ENCODE data around the gene ACOXL.
A peak's percentile ranks its signal among the peaks of the same experiment; 100 is the strongest.

The ACOXL gene

DNA sequence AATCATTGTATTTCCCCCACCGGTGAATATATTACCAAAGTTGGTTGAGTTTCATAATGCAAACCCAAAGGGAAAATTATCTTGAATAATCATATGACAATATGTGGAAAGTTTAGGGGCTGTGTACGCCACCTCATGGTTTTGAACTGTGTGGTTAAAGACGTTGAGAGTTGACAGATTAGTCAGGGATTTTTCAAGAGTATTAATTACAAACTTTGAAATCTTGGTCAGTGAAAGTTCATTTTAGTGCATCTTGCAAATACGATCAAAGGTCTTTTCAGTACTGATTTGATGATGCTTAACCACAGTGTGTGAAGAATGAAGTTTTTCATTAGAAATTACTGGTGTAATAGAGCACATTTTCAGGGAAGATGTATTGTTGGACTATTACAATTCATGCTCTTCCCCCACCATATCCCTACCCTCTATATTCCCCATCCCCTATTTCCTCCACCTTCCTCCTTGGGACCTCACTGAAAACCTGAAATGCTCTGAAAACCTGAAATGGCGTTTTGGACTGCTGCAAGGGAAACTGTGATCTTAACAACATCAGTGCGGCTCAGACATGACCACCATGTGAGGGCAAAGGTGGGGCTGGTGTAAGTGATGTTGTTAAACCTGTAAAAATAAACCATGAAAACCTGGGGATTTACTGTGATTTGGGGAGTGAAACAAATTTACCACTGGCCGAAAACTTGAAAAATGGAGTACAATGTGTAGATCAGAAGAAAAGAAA lies 383.8 kb downstream of the ACOXL start:
- TF ChIP-seq PAX5 (IDR thresholded peaks at IDR 0.05; ENCODE audit: insufficient read depth, low read length, severe bottlenecking), result no peak
- TF ChIP-seq POU2F2 (IDR thresholded peaks at IDR 0.05; ENCODE audit: low read depth, low read length), result no peak
- TF ChIP-seq POLR2A (IDR thresholded peaks at IDR 0.05; ENCODE audit: low read depth, low read length), result no peak
- TF ChIP-seq SPI1 (IDR thresholded peaks at IDR 0.05; ENCODE audit: low read depth, low read length), result no peak
- TF ChIP-seq TAF1 (IDR thresholded peaks at IDR 0.05; ENCODE audit: low read depth, low read length), result no peak
- no peak for TF ChIP-seq POLR2AphosphoS5 (IDR thresholded peaks at IDR 0.05; ENCODE audit: low read depth, low read length)
- no peak for FAIRE-seq
- DNase-seq (ENCODE audit: insufficient read length, low spot score), result no peak

DNA sequence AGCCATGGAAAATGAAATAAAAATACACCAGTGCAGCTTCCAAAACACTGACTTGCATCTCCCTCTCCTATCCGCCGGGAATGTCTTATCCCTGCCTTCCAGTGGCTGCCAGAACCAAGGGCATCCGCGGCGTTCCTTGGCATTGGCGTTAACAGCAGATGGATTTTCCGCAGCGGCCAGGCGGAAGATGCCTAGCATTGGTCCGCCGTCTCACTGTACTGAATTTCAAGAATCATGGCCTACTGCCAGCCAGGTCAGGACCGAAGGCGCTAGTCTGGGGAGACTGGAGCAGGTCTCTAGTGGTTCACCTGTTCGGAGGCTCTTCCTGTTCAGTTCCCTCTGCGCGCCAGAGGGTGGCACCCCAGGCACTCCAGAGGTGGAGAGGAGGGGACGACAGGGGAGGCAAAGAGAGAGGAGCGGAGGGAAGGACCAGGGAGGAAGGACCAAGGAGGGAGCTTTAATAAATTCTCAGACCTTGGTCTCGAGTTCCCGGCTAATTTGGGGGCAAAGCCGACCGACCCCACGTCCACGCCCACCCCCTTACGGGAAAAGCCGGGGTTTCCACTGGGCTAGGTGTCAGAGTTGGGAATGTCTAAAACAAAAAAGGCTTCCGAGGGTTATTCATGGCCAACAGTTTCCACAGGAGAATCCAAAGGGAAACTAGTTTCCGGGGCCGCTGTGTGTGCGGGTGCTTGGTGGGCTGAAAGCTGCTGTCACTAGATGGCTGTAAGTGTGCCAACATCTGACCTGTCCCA lies 384.6 kb downstream of the ACOXL start:
- TF ChIP-seq TAF1 (IDR thresholded peaks at IDR 0.05; ENCODE audit: low read depth, low read length), result no peak
- TF ChIP-seq POU2F2 (IDR thresholded peaks at IDR 0.05; ENCODE audit: low read depth, low read length), result no peak
- no peak for TF ChIP-seq SPI1 (IDR thresholded peaks at IDR 0.05; ENCODE audit: low read depth, low read length)
- no peak for TF ChIP-seq PAX5 (IDR thresholded peaks at IDR 0.05; ENCODE audit: insufficient read depth, low read length, severe bottlenecking)
- TF ChIP-seq POLR2AphosphoS5 (IDR thresholded peaks at IDR 0.05; ENCODE audit: low read depth, low read length), result no peak
- TF ChIP-seq POLR2A (IDR thresholded peaks at IDR 0.05; ENCODE audit: low read depth, low read length), result no peak
- DNase-seq (ENCODE audit: insufficient read length, low spot score), result no peak
- FAIRE-seq, result peak; percentile 66

DNA sequence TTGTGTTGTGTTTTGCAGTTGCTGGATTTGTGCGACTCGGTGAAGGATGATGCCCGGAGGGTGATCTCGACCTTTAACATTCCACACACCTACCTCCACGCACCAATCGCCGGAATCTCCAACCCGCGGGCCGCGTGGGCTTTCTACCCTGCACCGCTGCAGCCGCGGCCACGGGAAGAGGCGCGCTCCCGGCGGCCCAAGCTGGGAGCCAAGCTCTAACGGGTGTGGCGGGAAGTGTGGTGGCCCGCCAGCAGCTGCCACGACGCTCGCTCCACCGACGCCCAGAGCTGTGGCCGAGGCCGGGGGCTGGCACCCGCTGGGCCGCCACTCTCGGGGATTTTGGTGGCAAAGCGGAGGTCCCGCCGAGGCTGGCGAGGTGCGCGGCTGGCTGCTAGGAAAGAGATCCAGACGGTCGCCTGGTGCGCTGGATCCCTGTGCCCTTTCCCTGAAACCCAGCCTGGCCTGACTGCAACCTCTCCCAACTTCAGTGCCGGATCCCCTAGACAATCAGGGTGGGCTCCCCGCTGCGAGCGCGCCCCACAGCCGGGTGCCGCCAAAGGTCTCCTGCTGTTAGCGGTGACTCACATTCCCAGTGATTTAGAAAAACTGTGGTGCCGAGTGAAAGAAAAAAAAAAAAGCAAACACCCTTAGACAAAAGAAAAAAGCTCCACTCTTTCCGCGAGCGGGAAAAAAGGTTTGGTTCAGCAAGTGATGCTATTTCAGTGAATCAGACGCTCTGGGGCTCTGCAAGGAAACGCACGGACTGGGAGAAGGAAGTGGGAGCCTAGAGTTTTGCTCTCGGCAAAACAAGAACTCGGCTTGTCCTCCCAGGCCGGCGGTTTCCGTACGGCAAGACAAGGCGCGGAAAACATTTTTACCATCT lies 385.5 kb downstream of the ACOXL start:
- FAIRE-seq (no peak), DNase-seq (ENCODE audit: insufficient read length, low spot score) (no peak)
- TF ChIP-seq PAX5 (IDR thresholded peaks at IDR 0.05; ENCODE audit: insufficient read depth, low read length, severe bottlenecking) (no peak), SPI1 (IDR thresholded peaks at IDR 0.05; ENCODE audit: low read depth, low read length) (no peak), POU2F2 (IDR thresholded peaks at IDR 0.05; ENCODE audit: low read depth, low read length) (no peak), POLR2AphosphoS5 (IDR thresholded peaks at IDR 0.05; ENCODE audit: low read depth, low read length) (no peak), TAF1 (IDR thresholded peaks at IDR 0.05; ENCODE audit: low read depth, low read length) (no peak), POLR2A (IDR thresholded peaks at IDR 0.05; ENCODE audit: low read depth, low read length) (no peak)

DNA sequence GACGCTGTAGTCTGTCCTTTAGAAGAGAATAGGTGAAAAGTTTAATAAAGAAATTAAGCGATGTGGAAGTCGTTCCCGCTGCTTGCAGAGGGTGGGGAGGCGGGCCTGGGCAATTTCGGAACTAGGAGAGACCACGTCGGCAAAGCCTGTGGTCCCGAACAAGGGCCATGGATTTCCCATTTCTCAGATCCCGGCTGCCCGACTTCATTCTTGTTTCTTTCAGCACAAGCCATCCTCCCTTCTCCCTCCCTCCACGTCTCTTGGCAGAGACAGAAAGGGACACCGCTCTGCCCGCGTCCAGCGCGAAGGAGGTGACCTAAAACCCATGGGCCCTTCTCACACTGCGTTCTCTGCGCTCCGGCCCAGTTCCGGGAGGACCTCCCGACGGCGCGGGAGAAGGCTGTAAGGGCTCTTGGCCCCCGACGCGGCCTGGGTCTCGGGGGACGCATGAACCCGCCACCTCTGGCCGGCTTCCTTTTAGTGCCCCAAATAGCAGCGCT lies 386.2 kb downstream of the ACOXL start:
- no peak for TF ChIP-seq TAF1 (IDR thresholded peaks at IDR 0.05; ENCODE audit: low read depth, low read length)
- TF ChIP-seq SPI1 (IDR thresholded peaks at IDR 0.05; ENCODE audit: low read depth, low read length), result no peak
- no peak for TF ChIP-seq POLR2A (IDR thresholded peaks at IDR 0.05; ENCODE audit: low read depth, low read length)
- TF ChIP-seq POU2F2 (IDR thresholded peaks at IDR 0.05; ENCODE audit: low read depth, low read length), result no peak
- DNase-seq (ENCODE audit: insufficient read length, low spot score) (no peak), FAIRE-seq (no peak)

DNA sequence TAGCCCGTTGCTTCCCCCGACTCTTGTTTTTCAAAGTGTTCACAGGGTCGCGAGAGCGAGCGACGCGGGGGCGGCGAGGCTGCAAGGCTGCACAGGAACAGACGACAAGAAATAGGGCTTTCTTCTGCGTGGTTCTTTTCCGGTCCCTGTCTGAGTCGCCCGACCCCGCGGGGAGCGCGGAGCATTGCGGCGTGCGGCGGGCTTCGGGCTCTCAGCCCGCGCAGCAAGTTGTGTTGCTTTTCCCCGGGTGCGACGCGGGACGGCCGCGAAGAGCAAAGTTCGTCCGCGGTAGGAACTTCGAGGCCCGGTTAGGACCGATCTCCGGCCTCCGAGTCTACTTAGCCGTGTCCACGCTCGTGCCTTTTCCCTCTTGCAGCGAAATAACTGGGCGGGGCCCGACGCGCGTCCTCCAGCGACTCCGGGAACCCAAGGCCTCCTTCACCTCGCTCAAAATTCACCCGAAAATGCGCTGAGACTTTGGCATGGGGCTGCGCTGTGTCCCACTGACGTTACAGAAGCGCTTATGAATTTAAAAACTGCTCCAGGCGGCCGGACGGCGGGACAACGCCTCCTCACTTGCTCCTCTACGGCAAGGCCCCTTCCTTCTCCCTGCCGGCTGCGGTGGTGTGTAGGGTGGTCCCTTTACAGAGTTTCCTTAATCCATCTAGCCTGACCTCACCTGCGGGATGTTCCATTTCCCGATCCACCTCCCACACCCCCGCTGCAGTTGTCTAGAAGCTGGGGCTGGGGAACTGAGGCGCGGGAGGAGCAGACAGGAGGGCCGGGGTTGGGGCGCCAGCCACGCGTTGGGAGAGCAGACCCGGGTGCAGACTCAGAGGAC lies 386.8 kb downstream of the ACOXL start:
- DNase-seq (ENCODE audit: insufficient read length, low spot score) (no peak), FAIRE-seq (no peak)
- TF ChIP-seq POU2F2 (IDR thresholded peaks at IDR 0.05; ENCODE audit: low read depth, low read length), result no peak
- TF ChIP-seq SPI1 (IDR thresholded peaks at IDR 0.05; ENCODE audit: low read depth, low read length), result no peak
- TF ChIP-seq POLR2AphosphoS5 (IDR thresholded peaks at IDR 0.05; ENCODE audit: low read depth, low read length), result no peak
- no peak for TF ChIP-seq PAX5 (IDR thresholded peaks at IDR 0.05; ENCODE audit: insufficient read depth, low read length, severe bottlenecking)
- no peak for TF ChIP-seq TAF1 (IDR thresholded peaks at IDR 0.05; ENCODE audit: low read depth, low read length)
- no peak for TF ChIP-seq POLR2A (IDR thresholded peaks at IDR 0.05; ENCODE audit: low read depth, low read length)

DNA sequence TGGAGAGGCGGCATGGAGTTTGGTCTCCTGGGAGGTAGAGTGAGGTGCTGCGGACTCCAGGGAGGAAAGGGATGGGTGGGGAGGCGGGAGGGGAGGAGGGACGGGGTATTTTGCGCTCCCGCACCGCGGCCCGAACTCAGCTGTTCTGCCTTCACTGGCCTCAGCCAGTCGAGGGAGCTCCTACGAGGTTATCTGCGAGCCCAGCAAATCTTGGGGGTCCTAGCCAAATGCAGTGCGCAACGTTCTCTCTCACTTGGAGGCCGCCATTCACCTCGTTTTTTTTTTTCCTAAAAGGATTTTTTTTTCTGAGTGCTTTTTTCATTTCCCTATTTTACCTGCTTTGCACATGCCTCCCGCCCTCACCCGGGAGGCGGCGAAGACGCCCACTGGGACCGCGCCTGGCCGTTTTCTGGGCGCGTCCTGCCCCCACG lies 387.5 kb downstream of the ACOXL start:
- no peak for FAIRE-seq
- no peak for DNase-seq (ENCODE audit: insufficient read length, low spot score)
- TF ChIP-seq SPI1 (IDR thresholded peaks at IDR 0.05; ENCODE audit: low read depth, low read length) (peak; percentile 24; the same call in 1 of the 2 replicates), POLR2A (IDR thresholded peaks at IDR 0.05; ENCODE audit: low read depth, low read length) (no peak), TAF1 (IDR thresholded peaks at IDR 0.05; ENCODE audit: low read depth, low read length) (no peak), POLR2AphosphoS5 (IDR thresholded peaks at IDR 0.05; ENCODE audit: low read depth, low read length) (no peak), PAX5 (IDR thresholded peaks at IDR 0.05; ENCODE audit: insufficient read depth, low read length, severe bottlenecking) (no peak), POU2F2 (IDR thresholded peaks at IDR 0.05; ENCODE audit: low read depth, low read length) (no peak)

DNA sequence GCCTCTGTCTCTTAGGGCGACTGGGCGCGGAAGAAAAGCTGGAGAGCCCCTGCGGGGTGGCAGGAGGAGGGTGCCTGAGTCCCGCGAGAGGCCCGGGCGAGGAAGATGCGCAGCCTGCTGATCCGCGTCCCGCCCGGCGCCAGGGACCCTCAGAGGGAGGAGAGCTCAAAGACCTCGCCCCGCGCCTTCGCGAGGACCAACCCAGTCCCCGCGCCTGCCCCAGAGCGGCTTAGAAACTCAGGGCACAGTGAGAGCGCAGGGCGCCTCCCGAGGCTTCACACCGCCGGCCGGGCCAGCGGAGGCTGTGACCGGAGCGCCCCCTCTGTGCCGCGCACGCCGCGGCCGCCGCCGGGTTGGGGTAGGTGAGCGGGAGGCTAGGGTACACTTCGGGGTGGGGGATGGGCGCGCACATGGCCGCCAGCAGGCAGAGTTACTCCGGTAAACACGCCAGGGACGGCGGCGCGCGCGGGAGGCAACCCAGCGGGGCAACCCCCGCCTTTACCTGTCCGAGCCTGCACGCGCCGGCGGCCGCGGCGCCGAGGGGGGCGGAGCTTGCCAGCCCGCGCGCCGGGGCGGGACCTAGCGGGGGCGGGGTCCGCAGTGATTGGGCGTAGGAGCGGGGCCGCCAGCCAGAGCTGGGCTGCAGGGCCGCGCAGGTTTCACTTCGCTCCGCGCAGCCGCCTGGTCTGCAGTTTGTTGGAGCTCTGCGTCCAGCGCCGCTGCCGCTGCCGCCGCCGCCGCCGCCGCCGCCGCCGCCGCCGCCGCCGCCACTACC lies 388.1 kb downstream of the ACOXL start, which contains the start of gene BCL2L11:
Gene BCL2L11, plus strand, starts transcription at position 662 of the 775 bp plus-strand sequence. CDS start 2,832 bp downstream, outside the sequence.
- DNase-seq (ENCODE audit: insufficient read length, low spot score), result peak; percentile 73
- peak; percentile 85 for FAIRE-seq
- TF ChIP-seq TAF1 (IDR thresholded peaks at IDR 0.05; ENCODE audit: low read depth, low read length), result peak; percentile 84
- TF ChIP-seq POU2F2 (IDR thresholded peaks at IDR 0.05; ENCODE audit: low read depth, low read length), result no peak
